ENCODE results near the gene SH3PXD2A.

SH3PXD2A gene

DNA sequence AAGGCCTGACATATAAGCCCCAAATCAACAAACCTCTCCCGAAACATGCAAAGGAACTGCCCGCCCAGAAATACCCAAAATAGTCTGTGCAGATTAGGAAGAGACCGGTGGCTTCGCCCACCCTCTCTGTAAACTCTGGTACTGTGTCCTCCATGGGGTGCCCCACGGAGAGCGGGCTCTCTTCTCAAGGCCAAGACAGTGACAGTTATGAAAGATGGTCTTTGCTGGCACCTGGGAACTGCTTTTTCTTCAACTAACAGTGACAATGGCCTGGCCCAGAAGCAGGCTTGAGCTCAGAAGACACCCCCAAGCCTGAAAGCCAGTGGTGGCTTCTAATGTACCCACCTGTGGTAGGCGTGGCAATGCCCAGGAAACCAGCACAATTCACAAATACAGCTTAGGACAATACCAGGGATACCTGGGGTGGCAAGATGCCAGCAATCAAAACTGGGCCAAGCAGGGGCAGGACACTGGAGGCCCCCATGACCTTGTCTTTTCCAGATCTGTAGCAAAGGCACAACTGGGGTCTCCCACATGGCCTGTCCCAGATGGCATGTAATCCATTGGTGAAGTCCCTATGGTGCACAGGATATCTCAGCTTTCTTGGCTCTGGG lies 254.3 kb downstream of the SH3PXD2A start:
- Histone ChIP-seq H3K79me2 (no peaks in the 10 kb centered on the region), H3K4me1 (no peaks in the 10 kb centered on the region), H3K4me3 (ENCODE audit: low read depth, low read length) (no peak overlapping the region), H3K27ac (no peak overlapping the region), H3K9ac (no peak overlapping the region), H3K4me2 (ENCODE audit: low read length) (no peak overlapping the region), H3K27me3 (ENCODE audit: control insufficient read depth, insufficient read depth, low read length) (no peaks in the 10 kb centered on the region), H2AFZ (no peak overlapping the region), H3K9me3 (ENCODE audit: control insufficient read depth, low read length) (no peaks in the 10 kb centered on the region), H3K36me3 (ENCODE audit: control insufficient read depth, insufficient read depth, low read length) (no peaks in the 10 kb centered on the region)
- TF ChIP-seq, protein P1, sequence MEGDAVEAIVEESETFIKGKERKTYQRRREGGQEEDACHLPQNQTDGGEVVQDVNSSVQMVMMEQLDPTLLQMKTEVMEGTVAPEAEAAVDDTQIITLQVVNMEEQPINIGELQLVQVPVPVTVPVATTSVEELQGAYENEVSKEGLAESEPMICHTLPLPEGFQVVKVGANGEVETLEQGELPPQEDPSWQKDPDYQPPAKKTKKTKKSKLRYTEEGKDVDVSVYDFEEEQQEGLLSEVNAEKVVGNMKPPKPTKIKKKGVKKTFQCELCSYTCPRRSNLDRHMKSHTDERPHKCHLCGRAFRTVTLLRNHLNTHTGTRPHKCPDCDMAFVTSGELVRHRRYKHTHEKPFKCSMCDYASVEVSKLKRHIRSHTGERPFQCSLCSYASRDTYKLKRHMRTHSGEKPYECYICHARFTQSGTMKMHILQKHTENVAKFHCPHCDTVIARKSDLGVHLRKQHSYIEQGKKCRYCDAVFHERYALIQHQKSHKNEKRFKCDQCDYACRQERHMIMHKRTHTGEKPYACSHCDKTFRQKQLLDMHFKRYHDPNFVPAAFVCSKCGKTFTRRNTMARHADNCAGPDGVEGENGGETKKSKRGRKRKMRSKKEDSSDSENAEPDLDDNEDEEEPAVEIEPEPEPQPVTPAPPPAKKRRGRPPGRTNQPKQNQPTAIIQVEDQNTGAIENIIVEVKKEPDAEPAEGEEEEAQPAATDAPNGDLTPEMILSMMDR (IDR thresholded peaks at IDR 0.05): no peak

DNA sequence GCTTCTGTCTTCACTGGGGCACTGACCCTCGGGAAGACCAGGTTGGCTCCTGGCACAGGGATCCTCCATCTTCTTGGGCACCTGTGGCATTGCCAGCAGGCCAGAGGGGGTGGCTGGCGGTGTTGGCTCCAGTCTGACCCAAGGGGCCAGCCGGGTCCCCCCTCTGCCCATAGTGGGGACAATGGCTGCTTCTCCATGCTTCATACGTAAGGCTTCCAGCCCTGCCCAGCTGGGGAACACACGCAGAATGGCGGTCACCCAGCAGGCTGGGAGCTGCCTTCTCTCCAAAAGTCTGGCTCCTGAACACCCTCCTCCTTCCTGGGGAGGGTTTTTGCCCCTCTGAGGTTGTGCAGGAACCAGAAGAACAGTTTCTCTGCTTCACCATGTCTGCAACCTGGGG lies 255.1 kb downstream of the SH3PXD2A start:
- no peak overlapping the region for H3K4me2 ChIP-seq (ENCODE audit: low read length)
- no peaks in the 10 kb centered on the region for H3K79me2 ChIP-seq
- H3K4me1 ChIP-seq: no peaks in the 10 kb centered on the region
- H2AFZ ChIP-seq: no peak overlapping the region
- no peaks in the 10 kb centered on the region for H3K36me3 ChIP-seq (ENCODE audit: control insufficient read depth, insufficient read depth, low read length)
- no peaks in the 10 kb centered on the region for H3K27me3 ChIP-seq (ENCODE audit: control insufficient read depth, insufficient read depth, low read length)
- H3K4me3 ChIP-seq (ENCODE audit: low read depth, low read length): no peak overlapping the region
- H3K9me3 ChIP-seq (ENCODE audit: control insufficient read depth, low read length): no peaks in the 10 kb centered on the region
- H3K27ac ChIP-seq: no peak overlapping the region
- TF ChIP-seq, protein P1 (IDR thresholded peaks at IDR 0.05): no peak
- H3K9ac ChIP-seq: no peak overlapping the region

GRCh38 chr10:103599907-103600306 lies 255.5 kb downstream of the SH3PXD2A start:
- Histone ChIP-seq H3K4me2 (ENCODE audit: low read length) (no peak overlapping the region), H3K27ac (no peak overlapping the region), H2AFZ (no peak overlapping the region), H3K4me1 (no peaks in the 10 kb centered on the region), H3K4me3 (ENCODE audit: low read depth, low read length) (no peak overlapping the region), H3K9me3 (ENCODE audit: control insufficient read depth, low read length) (no peaks in the 10 kb centered on the region), H3K36me3 (ENCODE audit: control insufficient read depth, insufficient read depth, low read length) (no peaks in the 10 kb centered on the region), H3K27me3 (ENCODE audit: control insufficient read depth, insufficient read depth, low read length) (no peaks in the 10 kb centered on the region), H3K79me2 (no peaks in the 10 kb centered on the region), H3K9ac (no peak overlapping the region)
- TF ChIP-seq, protein P1 (IDR thresholded peaks at IDR 0.05): no peak

DNA sequence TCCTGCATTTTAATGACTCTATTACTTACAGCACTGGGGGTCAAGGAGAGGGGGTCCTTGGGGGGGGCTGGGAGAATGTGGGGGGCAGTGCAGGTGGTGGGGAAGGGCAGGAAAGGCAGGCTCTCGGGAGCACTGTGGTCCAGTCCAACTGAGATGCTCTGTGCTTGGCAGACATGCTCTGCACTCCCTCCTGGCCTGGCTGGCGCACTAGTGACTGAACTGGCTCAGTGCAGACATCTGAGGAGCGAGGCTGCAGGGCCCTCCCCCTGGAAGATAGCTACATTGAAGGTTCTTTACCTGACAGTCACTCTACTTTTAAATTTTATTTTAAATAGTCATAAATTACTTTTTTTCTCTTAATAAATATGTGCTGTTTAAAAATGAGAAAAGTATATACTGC lies 256.2 kb downstream of the SH3PXD2A start:
- Histone ChIP-seq H3K36me3 (ENCODE audit: control insufficient read depth, insufficient read depth, low read length) (no peaks in the 10 kb centered on the region), H3K27me3 (ENCODE audit: control insufficient read depth, insufficient read depth, low read length) (no peaks in the 10 kb centered on the region), H3K79me2 (no peaks in the 10 kb centered on the region), H3K9ac (no peak overlapping the region), H3K9me3 (ENCODE audit: control insufficient read depth, low read length) (no peaks in the 10 kb centered on the region), H3K27ac (no peak overlapping the region), H2AFZ (no peak overlapping the region), H3K4me2 (ENCODE audit: low read length) (no peak overlapping the region), H3K4me1 (no peaks in the 10 kb centered on the region), H3K4me3 (ENCODE audit: low read depth, low read length) (no peak overlapping the region)
- TF ChIP-seq, protein P1 (IDR thresholded peaks at IDR 0.05): no peak

- H3K4me3 ChIP-seq (ENCODE audit: low read depth, low read length): no peak overlapping the region
- H3K4me2 ChIP-seq (ENCODE audit: low read length): no peak overlapping the region
Measured at GRCh38 chr10:103598654-103599115, 256.7 kb downstream of the SH3PXD2A start.

More at GRCh38 chr10:103598654-103599115, 256.7 kb downstream of the SH3PXD2A start:
- Histone ChIP-seq H3K9ac (no peak overlapping the region), H3K79me2 (no peaks in the 10 kb centered on the region), H3K4me1 (no peaks in the 10 kb centered on the region), H3K27ac (no peak overlapping the region), H2AFZ (no peak overlapping the region), H3K27me3 (ENCODE audit: control insufficient read depth, insufficient read depth, low read length) (no peaks in the 10 kb centered on the region), H3K9me3 (ENCODE audit: control insufficient read depth, low read length) (no peaks in the 10 kb centered on the region), H3K36me3 (ENCODE audit: control insufficient read depth, insufficient read depth, low read length) (no peaks in the 10 kb centered on the region)
- TF ChIP-seq, protein P1 (IDR thresholded peaks at IDR 0.05): peak; percentile 73

Data from parathyroid adenoma (tissue), 2 donors.